Measurements from ENCODE around the gene TSBP1. TPM values are rescaled to one million over a fixed set of nuclear protein-coding genes. Genes with fewer than 3 reads are reported as not detected.

Gene TSBP1, protein sequence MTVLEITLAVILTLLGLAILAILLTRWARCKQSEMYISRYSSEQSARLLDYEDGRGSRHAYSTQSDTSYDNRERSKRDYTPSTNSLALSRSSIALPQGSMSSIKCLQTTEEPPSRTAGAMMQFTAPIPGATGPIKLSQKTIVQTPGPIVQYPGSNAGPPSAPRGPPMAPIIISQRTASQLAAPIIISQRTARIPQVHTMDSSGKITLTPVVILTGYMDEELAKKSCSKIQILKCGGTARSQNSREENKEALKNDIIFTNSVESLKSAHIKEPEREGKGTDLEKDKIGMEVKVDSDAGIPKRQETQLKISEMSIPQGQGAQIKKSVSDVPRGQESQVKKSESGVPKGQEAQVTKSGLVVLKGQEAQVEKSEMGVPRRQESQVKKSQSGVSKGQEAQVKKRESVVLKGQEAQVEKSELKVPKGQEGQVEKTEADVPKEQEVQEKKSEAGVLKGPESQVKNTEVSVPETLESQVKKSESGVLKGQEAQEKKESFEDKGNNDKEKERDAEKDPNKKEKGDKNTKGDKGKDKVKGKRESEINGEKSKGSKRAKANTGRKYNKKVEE
- not detected in 2 replicates for polyA plus RNA-seq
- not detected in 2 replicates for polyA minus RNA-seq

DNA sequence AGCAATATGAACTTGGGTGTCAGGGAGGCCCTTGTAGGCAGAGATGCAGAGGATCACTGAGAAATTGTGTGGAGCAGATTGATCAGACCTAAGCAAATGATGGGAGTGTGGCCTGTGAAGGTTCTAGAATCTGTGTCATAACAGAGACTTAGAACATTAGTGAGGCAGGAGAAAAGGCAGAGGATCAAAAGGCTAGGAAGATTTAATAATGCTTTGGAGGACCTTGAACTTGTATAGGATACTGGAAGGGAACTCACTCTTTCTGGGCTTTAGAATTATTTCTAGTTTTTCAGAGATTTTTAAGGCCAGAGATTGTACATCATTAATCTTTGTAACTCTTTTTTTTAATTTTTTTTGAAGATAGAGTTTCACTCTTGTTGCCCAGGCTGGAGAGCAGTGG, at the start of gene TSBP1:
Gene TSBP1 (minus strand): TSS at position 101 of the 400 bp plus-strand sequence. CDS start 197 bp downstream, outside the sequence.
- TF ChIP-seq TAF1 (IDR thresholded peaks at IDR 0.05; ENCODE audit: low read depth) (no peak), POLR2AphosphoS5 (IDR thresholded peaks at IDR 0.05) (no peak), CTCF (IDR thresholded peaks at IDR 0.05; ENCODE audit: poor library complexity, severe bottlenecking) (no peak), EP300 (conservative IDR thresholded peaks at IDR 0.05; ENCODE audit: poor library complexity, severe bottlenecking) (no peak), MXI1 (conservative IDR thresholded peaks at IDR 0.05; ENCODE audit: poor library complexity, severe bottlenecking) (no peak), SMC3 (conservative IDR thresholded peaks at IDR 0.05; ENCODE audit: poor library complexity) (no peak), RAD21 (conservative IDR thresholded peaks at IDR 0.05) (no peak), EZH2 (IDR thresholded peaks at IDR 0.05; ENCODE audit: borderline replicate concordance, insufficient read depth, low read length, poor library complexity, severe bottlenecking) (no peak)
- TF ChIP-seq, protein P1, sequence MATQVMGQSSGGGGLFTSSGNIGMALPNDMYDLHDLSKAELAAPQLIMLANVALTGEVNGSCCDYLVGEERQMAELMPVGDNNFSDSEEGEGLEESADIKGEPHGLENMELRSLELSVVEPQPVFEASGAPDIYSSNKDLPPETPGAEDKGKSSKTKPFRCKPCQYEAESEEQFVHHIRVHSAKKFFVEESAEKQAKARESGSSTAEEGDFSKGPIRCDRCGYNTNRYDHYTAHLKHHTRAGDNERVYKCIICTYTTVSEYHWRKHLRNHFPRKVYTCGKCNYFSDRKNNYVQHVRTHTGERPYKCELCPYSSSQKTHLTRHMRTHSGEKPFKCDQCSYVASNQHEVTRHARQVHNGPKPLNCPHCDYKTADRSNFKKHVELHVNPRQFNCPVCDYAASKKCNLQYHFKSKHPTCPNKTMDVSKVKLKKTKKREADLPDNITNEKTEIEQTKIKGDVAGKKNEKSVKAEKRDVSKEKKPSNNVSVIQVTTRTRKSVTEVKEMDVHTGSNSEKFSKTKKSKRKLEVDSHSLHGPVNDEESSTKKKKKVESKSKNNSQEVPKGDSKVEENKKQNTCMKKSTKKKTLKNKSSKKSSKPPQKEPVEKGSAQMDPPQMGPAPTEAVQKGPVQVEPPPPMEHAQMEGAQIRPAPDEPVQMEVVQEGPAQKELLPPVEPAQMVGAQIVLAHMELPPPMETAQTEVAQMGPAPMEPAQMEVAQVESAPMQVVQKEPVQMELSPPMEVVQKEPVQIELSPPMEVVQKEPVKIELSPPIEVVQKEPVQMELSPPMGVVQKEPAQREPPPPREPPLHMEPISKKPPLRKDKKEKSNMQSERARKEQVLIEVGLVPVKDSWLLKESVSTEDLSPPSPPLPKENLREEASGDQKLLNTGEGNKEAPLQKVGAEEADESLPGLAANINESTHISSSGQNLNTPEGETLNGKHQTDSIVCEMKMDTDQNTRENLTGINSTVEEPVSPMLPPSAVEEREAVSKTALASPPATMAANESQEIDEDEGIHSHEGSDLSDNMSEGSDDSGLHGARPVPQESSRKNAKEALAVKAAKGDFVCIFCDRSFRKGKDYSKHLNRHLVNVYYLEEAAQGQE (IDR thresholded peaks at IDR 0.05; ENCODE audit: borderline replicate concordance), result no peak
- H3F3A ChIP-seq (ENCODE audit: insufficient read depth, low read length, poor library complexity, severe bottlenecking), result no peaks in the 10 kb centered on the region
- H3K4me2 ChIP-seq (ENCODE audit: low read length), result no peak within 1 kb of the TSS
- no peak within 1 kb of the TSS for H3K9ac ChIP-seq (ENCODE audit: low read length)
- no peaks in the 10 kb centered on the region for H3K36me3 ChIP-seq (ENCODE audit: insufficient read depth, low read length)
- H4K20me1 ChIP-seq (ENCODE audit: insufficient read depth), result no peaks in the 10 kb centered on the region
- H3K27me3 ChIP-seq (ENCODE audit: insufficient read depth, low read depth, low read length), result no peaks in the 10 kb centered on the region
- H3K27ac ChIP-seq (ENCODE audit: low read length), result no peak within 1 kb of the TSS
- no peaks in the 10 kb centered on the region for H3K9me3 ChIP-seq (ENCODE audit: low read length)
- H3K79me2 ChIP-seq (replicated peaks; ENCODE audit: insufficient read depth, low read length), result no peaks in the 10 kb centered on the region
- no peak within 1 kb of the TSS for H2AFZ ChIP-seq (ENCODE audit: low read depth, low read length)
- no peak within 1 kb of the TSS for H3K4me3 ChIP-seq (ENCODE audit: low read length)
- H3K9me2 ChIP-seq (ENCODE audit: insufficient read depth, low read length), result no peaks in the 10 kb centered on the region

DNA sequence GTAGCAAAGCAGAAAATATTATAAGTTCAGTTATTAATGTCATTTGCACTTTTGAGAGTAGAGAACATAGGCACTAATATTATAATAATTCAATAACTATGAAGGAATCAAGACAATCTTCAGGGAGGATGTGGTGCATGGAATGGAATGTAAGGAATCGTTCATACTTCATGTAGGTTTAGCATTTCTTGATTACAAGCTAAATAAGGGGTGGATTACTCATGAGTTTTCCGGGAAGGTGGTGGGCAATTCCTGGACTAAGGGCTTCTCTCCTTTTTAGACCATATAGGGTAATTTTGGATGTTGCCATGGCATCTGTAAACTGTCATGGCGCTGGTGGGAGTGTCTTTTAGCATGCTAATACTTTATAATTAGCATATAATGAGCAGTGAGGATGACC, 44.3 kb upstream of the TSBP1 start:
- H3K9me3 ChIP-seq (ENCODE audit: low read length), result no peaks in the 10 kb centered on the region
- H3K79me2 ChIP-seq (replicated peaks; ENCODE audit: insufficient read depth, low read length), result no peaks in the 10 kb centered on the region
- no peak overlapping the region for H3K27ac ChIP-seq (ENCODE audit: low read length)
- H2AFZ ChIP-seq (ENCODE audit: low read depth, low read length), result no peak overlapping the region
- H4K20me1 ChIP-seq (ENCODE audit: insufficient read depth), result no peaks in the 10 kb centered on the region
- H3K4me2 ChIP-seq (ENCODE audit: low read length), result no peak overlapping the region
- H3K9me2 ChIP-seq (ENCODE audit: insufficient read depth, low read length), result no peaks in the 10 kb centered on the region
- no peaks in the 10 kb centered on the region for H3F3A ChIP-seq (ENCODE audit: insufficient read depth, low read length, poor library complexity, severe bottlenecking)
- H3K4me3 ChIP-seq (ENCODE audit: low read length), result no peak overlapping the region
- no peak for TF ChIP-seq RAD21 (conservative IDR thresholded peaks at IDR 0.05)
- TF ChIP-seq SMC3 (conservative IDR thresholded peaks at IDR 0.05; ENCODE audit: poor library complexity), result no peak
- TF ChIP-seq, protein P1 (IDR thresholded peaks at IDR 0.05; ENCODE audit: borderline replicate concordance), result no peak
- no peak for TF ChIP-seq CTCF (IDR thresholded peaks at IDR 0.05; ENCODE audit: poor library complexity, severe bottlenecking)
- TF ChIP-seq MXI1 (conservative IDR thresholded peaks at IDR 0.05; ENCODE audit: poor library complexity, severe bottlenecking), result no peak
- no peak for TF ChIP-seq EZH2 (IDR thresholded peaks at IDR 0.05; ENCODE audit: borderline replicate concordance, insufficient read depth, low read length, poor library complexity, severe bottlenecking)
- TF ChIP-seq EP300 (conservative IDR thresholded peaks at IDR 0.05; ENCODE audit: poor library complexity, severe bottlenecking), result no peak
- no peak for TF ChIP-seq POLR2AphosphoS5 (IDR thresholded peaks at IDR 0.05)
- TF ChIP-seq TAF1 (IDR thresholded peaks at IDR 0.05; ENCODE audit: low read depth), result no peak
- no peak overlapping the region for H3K9ac ChIP-seq (ENCODE audit: low read length)
- H3K36me3 ChIP-seq (ENCODE audit: insufficient read depth, low read length), result no peaks in the 10 kb centered on the region
- peaks cover 3% of the 10 kb centered on the region for H3K27me3 ChIP-seq (ENCODE audit: insufficient read depth, low read depth, low read length)
